ENCODE measurements around the gene ATP8A2. TPM values are rescaled to one million over a fixed set of nuclear protein-coding genes. Genes with fewer than 3 reads are reported as not detected.

The ATP8A2 gene
- under 1 TPM; 0.13 to 0.24 (median 0.20) TPM for total RNA-seq

- no peak for DNase-seq (ENCODE audit: low spot score in 2 of 2)
- Histone ChIP-seq H3K9me3 (no peaks in the 10 kb centered on the region), H3K4me1 (peaks cover 15% of the 10 kb centered on the region), H3K27me3 (peaks cover 78% of the 10 kb centered on the region), H3K36me3 (no peaks in the 10 kb centered on the region), H3K4me3 (peak within 1 kb of the TSS; percentile 51), H3K27ac (no peak within 1 kb of the TSS)
- TF ChIP-seq POLR2AphosphoS5 (IDR thresholded peaks at IDR 0.05), result no peak
- no peak for TF ChIP-seq POLR2A (IDR thresholded peaks at IDR 0.05)
- TF ChIP-seq CTCF (IDR thresholded peaks at IDR 0.05), result no peak
- TF ChIP-seq EP300 (IDR thresholded peaks at IDR 0.05), result no peak
- 0% methylated on average over 12 of the region's 58 CpGs for WGBS
Observed at GRCh38 chr13:25371875-25372283, at the start of gene ATP8A2. TSS of gene ATP8A2 (plus strand) at chr13:25371974. CDS start at chr13:25372213, 239 bp downstream.

- peaks cover 70% of the 10 kb centered on the region for H3K36me3 ChIP-seq
- H3K27ac ChIP-seq, result no peak overlapping the region
- H3K9me3 ChIP-seq, result no peaks in the 10 kb centered on the region
- H3K4me3 ChIP-seq, result no peak overlapping the region
- 91% methylated on average over 2 of the region's 2 CpGs for WGBS
- no peaks in the 10 kb centered on the region for H3K27me3 ChIP-seq
- peaks cover 5% of the 10 kb centered on the region for H3K4me1 ChIP-seq
- TF ChIP-seq POLR2A (IDR thresholded peaks at IDR 0.05) (no peak), CTCF (IDR thresholded peaks at IDR 0.05) (no peak), EP300 (IDR thresholded peaks at IDR 0.05) (no peak), POLR2AphosphoS5 (IDR thresholded peaks at IDR 0.05) (no peak)
- no peak for DNase-seq (ENCODE audit: low spot score in 2 of 2)
Observed at GRCh38 chr13:25324100-25324499, 47.7 kb upstream of the ATP8A2 start.

GRCh38 chr13:25329706-25330105, 42.1 kb upstream of the ATP8A2 start:
- no peak overlapping the region for H3K4me3 ChIP-seq
- no peaks in the 10 kb centered on the region for H3K9me3 ChIP-seq
- TF ChIP-seq POLR2AphosphoS5 (IDR thresholded peaks at IDR 0.05), result no peak
- no peak for TF ChIP-seq EP300 (IDR thresholded peaks at IDR 0.05)
- TF ChIP-seq POLR2A (IDR thresholded peaks at IDR 0.05), result no peak
- TF ChIP-seq CTCF (IDR thresholded peaks at IDR 0.05), result no peak
- H3K27me3 ChIP-seq, result no peaks in the 10 kb centered on the region
- DNase-seq (ENCODE audit: low spot score in 2 of 2), result no peak
- H3K27ac ChIP-seq, result no peak overlapping the region
- H3K4me1 ChIP-seq, result no peaks in the 10 kb centered on the region
- peaks cover 87% of the 10 kb centered on the region for H3K36me3 ChIP-seq
- 94% methylated on average over 4 of the region's 4 CpGs for WGBS

GRCh38 chr13:25330541-25330940, 41.2 kb upstream of the ATP8A2 start:
- Histone ChIP-seq H3K9me3 (no peaks in the 10 kb centered on the region), H3K4me1 (no peaks in the 10 kb centered on the region), H3K27me3 (no peaks in the 10 kb centered on the region), H3K4me3 (no peak overlapping the region), H3K27ac (no peak overlapping the region), H3K36me3 (peaks cover 79% of the 10 kb centered on the region)
- DNase-seq (ENCODE audit: low spot score in 2 of 2), result no peak
- no peak for TF ChIP-seq CTCF (IDR thresholded peaks at IDR 0.05)
- no peak for TF ChIP-seq POLR2AphosphoS5 (IDR thresholded peaks at IDR 0.05)
- no peak for TF ChIP-seq EP300 (IDR thresholded peaks at IDR 0.05)
- TF ChIP-seq POLR2A (IDR thresholded peaks at IDR 0.05), result no peak
- 97% methylated on average over 1 of the region's 1 CpG for WGBS

- H3K27ac ChIP-seq, result no peak overlapping the region
- DNase-seq (ENCODE audit: low spot score in 2 of 2), result no peak
- TF ChIP-seq POLR2AphosphoS5 (IDR thresholded peaks at IDR 0.05), result no peak
- no peak for TF ChIP-seq EP300 (IDR thresholded peaks at IDR 0.05)
- TF ChIP-seq CTCF (IDR thresholded peaks at IDR 0.05), result no peak
- TF ChIP-seq POLR2A (IDR thresholded peaks at IDR 0.05), result no peak
- no peaks in the 10 kb centered on the region for H3K27me3 ChIP-seq
- H3K4me3 ChIP-seq, result no peak overlapping the region
- 46% methylated on average over 3 of the region's 3 CpGs for WGBS
- peaks cover 51% of the 10 kb centered on the region for H3K36me3 ChIP-seq
- H3K9me3 ChIP-seq, result no peaks in the 10 kb centered on the region
- no peaks in the 10 kb centered on the region for H3K4me1 ChIP-seq
Observed at GRCh38 chr13:25335856-25336255, 35.9 kb upstream of the ATP8A2 start.
